Epidermal melanocyte (primary cell): Measurements from ENCODE around the gene OR5M10.
"Not testable (repeated sequence)": the region's sequence is repeated elsewhere in the genome, so short reads cannot be mapped to it uniquely, and the experiment has no call there.

Source experiments
- DNase-seq: peaks from one replicate; pipeline ENCODE4 v3.0.0; 2011; ENCODE audit warnings: low spot score; ENCODE audit not compliant: insufficient read length

Gene OR5M10

DNA sequence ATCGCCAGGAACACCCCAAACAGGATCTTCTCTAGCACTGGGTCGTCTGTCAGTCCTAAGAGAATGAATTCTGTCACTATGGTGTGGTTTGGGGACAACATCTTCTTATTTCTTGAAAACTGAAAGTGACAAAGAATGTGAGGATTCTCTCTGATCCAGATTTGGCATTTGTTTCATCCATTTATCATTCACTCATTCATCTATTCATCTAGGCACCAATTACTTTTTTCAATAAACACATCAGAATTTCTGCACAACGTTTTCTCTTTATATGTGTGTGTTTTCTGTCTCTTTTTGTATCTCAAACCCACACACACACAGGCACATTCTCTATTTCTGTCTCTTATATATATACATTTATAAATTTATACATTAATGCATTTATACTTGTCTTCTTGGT, at the start of gene OR5M10:
TSS of gene OR5M10 (minus strand) at position 101 of the 400 bp plus-strand sequence. CDS start at position 101, 0 bp downstream.
- DNase-seq, result no peak

DNA sequence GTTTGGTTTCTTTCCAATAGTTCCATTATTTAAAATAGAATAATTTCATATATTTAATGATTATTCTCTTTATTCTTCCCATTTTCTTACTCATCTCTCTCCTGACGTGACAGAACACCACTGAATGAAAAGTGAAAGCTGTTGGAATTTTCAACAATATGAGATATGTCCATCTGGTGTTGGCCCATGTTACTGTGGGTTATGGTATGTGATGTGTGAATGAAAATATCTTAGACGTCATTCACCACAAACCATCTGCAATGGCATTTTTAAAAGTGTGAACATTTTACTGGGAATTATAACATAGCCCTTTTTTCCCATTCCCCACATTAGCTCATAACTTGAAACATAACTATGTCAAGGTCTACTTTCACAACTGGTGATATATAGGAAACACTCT, 48.4 kb upstream of the OR5M10 start:
- DNase-seq, result no peak

DNA sequence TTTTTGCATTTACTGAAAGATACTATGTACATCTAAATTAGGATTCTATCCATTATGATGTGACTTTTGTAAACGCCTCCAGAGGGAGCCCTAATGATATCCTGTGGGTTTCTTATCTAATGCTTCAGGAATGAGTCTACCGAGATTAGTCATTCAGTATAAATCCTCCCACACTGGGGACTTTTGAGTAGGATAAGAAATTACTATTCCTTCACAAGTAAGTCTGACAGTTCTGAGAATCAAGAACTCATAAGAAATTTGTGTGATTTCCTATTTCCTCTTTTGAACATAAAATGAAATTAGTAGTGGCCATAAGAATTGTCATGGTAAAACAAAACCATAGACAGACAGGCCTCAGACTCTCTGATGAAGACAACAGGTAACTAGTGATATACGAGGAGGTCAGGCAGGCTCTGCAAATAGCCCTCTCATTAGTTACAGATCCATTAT, 47.2 kb upstream of the OR5M10 start:
- peak; percentile 37 for DNase-seq

DNA sequence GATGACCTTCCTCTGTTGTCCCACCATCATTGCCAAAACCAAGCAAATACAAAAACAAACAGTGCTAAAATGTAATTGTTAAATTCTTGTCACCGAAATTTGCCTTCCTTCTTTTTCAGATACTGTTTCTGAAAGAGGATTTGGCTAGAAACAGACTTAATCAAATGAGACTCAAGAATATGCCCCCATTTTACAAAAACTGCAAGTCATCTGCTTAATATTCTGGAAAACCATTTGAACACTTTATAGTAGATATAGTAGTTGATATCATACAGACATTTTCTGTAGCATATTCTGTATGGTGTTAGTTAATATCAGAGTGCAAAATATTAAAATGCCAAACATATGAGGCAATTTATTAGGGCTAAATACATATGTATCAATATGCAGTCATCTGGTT, 33.7 kb upstream of the OR5M10 start:
- no peak for DNase-seq

DNA sequence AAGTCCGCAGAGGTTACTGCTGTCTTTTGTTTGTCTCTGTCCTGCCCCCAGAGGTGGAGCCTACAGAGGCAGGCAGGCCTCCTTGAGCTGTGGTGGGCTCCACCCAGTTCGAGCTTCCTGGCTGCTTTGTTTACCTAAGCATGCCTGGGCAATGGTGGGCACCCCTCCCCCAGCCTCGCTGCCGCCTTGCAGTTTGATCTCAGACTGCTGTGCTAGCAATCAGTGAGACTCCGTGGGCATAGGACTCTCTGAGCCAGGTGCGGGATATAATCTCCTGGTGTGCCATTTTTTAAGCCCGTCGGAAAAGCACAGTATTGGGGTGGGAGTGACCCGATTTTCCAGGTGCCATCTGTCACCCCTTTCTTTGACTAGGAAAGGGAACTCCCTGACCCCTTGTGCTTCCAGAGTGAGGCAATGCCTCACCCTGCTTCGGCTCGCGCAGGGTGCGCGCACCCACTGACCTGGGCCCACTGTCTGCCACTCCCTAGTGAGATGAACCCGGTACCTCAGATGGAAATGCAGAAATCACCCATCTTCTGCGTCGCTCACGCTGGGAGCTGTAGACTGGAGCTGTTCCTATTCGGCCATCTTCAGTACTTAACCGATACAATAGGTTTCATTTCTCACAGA, 14.7 kb upstream of the OR5M10 start:
- DNase-seq, result not testable (repeated sequence)

DNA sequence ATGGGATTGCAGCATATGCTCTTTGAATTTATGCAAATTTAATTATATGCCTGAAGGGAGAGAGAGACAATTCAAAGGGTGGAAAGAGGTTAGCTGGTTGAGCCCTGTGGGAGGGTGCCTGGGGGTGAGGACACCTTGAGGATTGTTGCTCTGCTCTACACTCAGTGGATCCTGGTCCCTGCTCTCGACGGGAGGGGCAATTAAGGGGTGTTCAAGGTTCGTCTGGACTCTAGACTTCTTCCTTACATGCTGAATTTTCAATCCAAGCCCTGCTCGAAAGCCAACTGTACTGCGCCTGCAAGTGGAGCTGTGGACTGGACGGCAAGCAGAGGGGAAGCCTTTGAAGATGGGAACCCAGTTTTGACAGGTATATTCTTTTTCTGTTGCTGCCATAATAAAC, 18.9 kb downstream of the OR5M10 start:
- no peak for DNase-seq

DNA sequence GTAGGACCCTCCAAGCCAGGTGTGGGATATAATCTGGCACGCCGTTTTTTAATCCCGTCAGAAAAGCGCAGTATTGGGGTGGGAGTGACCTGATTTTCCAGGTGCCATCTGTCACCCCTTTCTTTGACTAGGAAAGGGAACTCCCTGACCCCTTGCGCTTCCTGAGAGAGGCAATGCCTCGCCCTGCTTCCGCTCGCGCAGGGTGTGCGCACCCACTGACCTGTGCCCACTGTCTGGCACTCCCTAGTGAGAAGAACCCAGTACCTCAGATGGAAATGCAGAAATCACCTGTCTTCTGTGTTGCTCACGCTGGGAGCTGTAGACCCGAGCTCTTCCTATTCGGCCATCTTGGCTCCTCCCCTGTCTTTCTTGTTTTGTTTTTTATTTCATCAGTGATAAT, 22.8 kb downstream of the OR5M10 start:
- not testable (repeated sequence) for DNase-seq

DNA sequence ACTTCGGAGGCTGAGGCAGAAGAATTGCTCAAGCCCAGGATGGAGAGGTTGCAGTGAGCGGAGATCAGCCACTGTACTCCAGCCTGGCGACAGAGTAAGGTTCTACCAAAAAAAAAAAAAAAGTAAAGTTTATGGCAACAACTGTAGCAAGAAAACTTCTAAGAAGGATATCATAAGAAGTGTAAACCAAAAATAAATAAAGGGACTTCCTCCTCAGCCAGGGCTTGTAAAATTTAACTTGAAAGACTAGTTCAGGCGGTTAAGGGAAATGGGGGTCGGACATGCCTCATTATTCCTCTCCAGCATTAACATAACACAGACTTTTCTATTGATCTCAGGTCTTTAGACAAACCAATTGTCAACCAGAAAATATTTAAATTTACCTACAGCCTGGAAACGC, 32.0 kb downstream of the OR5M10 start:
- DNase-seq, result no peak

DNA sequence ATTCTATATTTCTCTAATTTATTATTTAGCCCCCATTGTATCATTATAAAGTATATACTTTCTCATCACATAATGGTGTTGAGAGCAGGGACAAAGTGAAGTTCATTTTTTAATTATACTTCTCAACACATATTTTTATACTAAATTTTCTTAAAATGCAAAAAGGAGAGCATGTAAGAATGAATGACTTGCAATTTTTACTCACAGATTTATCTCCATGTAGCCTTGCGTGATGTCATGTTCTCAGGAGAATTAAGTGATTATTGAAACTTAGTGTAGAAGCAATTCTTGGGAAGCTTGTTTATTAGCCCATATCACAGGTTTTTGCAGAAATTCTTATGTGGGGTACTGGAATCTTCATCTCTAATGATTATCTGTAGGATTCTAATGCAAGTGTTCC, 33.8 kb downstream of the OR5M10 start:
- DNase-seq, result no peak

DNA sequence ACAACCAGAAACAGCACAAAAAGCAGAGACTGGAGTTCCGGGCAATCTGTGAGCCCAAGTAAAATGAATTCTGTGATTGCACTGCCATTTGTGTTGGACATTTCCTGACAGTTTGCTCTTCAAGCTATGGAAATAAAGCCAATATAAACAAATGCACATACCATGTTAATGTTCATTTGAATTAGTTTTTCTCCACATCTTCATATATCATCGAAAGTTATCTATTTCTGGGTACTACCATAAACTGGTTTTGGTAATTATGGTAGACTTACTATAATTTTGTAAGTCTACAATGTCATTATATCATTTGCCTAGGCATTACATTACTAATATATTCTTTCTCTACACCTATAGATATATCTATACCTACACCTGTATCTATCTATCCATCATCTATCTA, 34.4 kb downstream of the OR5M10 start, which contains the start of gene OR5M11:
TSS of gene OR5M11 (minus strand) at position 101 of the 400 bp plus-strand sequence. CDS start at position 101, 0 bp downstream.
- no peak for DNase-seq

DNA sequence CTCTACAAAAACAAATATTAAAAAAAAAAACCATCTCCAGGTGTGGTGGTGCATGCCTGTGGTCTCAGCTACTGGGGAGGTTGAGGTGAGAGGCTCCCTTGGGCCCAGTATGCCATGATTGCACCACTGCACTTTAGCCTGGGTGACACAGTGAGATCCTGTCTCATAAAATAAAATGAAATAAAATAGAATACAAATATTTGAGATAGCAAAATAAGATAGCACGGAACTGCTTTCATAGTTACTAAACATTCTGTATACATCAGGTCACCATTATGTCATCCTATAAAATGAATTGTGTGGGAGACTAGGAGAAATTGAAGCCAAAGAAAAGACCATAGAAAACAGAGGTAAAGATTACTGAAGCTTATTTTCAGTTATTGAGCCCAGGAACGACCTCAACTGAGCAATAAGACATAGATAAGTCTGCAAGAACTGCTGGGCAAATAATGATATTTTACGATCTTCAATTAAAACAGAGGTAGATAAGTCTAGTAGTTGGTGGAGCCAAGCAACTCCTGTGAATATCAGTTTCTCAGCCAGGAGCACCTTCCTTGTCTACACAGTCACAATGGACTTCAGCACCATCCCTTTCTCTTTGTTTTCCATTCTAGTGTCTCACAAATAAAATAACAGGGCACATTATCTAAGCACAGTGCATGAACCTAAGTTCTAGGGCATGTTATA, 44.3 kb downstream of the OR5M10 start:
- DNase-seq, result no peak

DNA sequence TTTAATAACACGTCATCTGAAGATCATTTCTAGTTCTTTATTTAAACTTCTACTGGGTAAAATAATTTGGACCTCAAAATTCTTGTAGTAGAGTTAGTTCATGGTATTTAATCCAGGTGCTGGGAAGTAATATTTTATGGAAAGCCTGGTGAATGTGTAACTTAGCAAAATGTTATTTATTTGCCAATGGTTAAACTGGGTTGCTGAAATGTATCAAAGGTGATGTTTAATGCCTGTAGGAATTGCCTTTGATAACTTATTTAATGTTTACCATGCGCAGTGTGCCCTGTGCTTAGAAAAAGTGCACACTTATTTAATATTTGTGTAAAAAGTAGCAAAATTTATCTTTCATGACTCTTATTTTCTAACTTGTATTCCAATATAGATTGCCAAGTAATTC, 45.7 kb downstream of the OR5M10 start:
- DNase-seq, result no peak
